ENCODE results near the gene PLA2G4D. TPM values are rescaled to one million over a fixed set of nuclear protein-coding genes. Genes with fewer than 3 reads are reported as not detected.

PLA2G4D gene
- total RNA-seq, 5 donors from 2014 or later (not counting 1 experiment from before 2014, with no cell fraction given) = not detected

- ChIA-PET CTCF (no interaction called here), POLR2A (no interaction called here)
- no peaks in the 10 kb centered on the region for H3K27me3 Mint-ChIP-seq
- WGBS (ENCODE audit: insufficient coverage) = 96% methylated on average over 4 of the region's 9 CpGs
- H3K27me3 ChIP-seq (replicated peaks in 1 of 2; ENCODE audit: control insufficient read depth in 2 of 2, extremely low read depth in 1 of 2, insufficient read depth in 2 of 2, low read length in 1 of 2) = peaks cover 0 to 6% of the 10 kb centered on the region in 2 experiments
- H3K27ac ChIP-seq (ENCODE audit: low read length) = no peak overlapping the region
- DNase-seq (no peak), ATAC-seq (replicated peaks in 1 of 4) (no peak)
- peaks cover 6 to 8% (median 6%) of the 10 kb centered on the region in 3 donors for H3K4me1 Mint-ChIP-seq
- no peaks in the 10 kb centered on the region for H3K9me3 Mint-ChIP-seq
- no peak overlapping the region for H3K4me3 ChIP-seq (ENCODE audit: control insufficient read depth in 1 of 2, extremely low read depth in 1 of 2, low read length in 1 of 2)
- no peaks in the 10 kb centered on the region for H3K9me3 ChIP-seq
- no peak overlapping the region for H3K4me3 Mint-ChIP-seq
- H3K4me1 ChIP-seq (ENCODE audit: control insufficient read depth in 1 of 2, extremely low read depth in 1 of 2, insufficient read depth in 2 of 2, low read length in 2 of 2) = peaks cover 0 to 5% of the 10 kb centered on the region in 2 experiments
- H3K27ac Mint-ChIP-seq = no peak overlapping the region
- no peaks in the 10 kb centered on the region for H3K36me3 ChIP-seq (ENCODE audit: control insufficient read depth in 2 of 2, extremely low read depth in 1 of 2, insufficient read depth in 1 of 2, low read length in 1 of 2)
- no peaks in the 10 kb centered on the region for H3K36me3 Mint-ChIP-seq
Measured at GRCh38 chr15:42032376-42033213, 61.8 kb downstream of the PLA2G4D start.

DNA sequence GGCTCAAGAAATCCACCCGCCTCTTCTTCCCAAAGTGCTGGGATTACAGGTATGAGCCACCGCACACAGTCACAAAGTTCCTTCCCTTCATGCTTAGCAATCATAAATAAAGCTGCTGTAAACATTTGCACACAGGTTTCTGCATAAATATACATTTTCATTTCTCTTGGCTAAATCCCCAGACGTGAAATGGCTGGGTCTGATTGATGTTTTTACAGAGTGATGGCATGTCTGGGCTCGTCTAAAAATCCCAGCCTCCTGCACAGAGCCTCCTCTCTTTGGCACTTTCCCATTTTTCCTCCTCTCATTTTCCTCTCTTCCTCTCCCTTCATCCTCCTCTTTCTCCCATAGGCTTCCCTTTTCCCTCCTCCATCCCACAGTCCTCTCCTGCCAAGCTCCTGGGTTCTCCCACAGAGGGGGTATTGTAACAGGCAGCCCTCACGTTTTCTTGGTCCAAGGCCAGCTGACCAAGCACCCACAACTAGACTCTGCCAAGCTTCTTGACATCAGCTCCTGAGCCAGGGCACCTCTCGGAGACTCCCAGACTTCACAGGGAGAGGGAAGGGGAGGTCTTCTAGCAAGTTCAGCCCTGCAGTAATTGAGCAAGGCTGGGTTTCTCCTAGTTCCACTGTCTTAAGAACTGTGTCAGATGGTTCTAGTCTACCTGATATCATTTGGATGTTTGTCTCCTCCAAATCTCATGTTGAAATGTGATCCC lies 63.0 kb downstream of the PLA2G4D start:
- DNase-seq = no peak
- peaks cover 0 to 6% of the 10 kb centered on the region in 2 experiments for H3K27me3 ChIP-seq (replicated peaks in 1 of 2; ENCODE audit: control insufficient read depth in 2 of 2, extremely low read depth in 1 of 2, insufficient read depth in 2 of 2, low read length in 1 of 2)
- no peaks in the 10 kb centered on the region for H3K9me3 Mint-ChIP-seq
- peaks cover 6 to 8% (median 6%) of the 10 kb centered on the region in 3 donors for H3K4me1 Mint-ChIP-seq
- no peaks in the 10 kb centered on the region for H3K36me3 Mint-ChIP-seq
- no peaks in the 10 kb centered on the region for H3K9me3 ChIP-seq
- no peak overlapping the region for H3K4me3 ChIP-seq (ENCODE audit: control insufficient read depth in 1 of 2, extremely low read depth in 1 of 2, low read length in 1 of 2)
- H3K27ac ChIP-seq (ENCODE audit: low read length) = no peak overlapping the region
- no peaks in the 10 kb centered on the region for H3K36me3 ChIP-seq (ENCODE audit: control insufficient read depth in 2 of 2, extremely low read depth in 1 of 2, insufficient read depth in 1 of 2, low read length in 1 of 2)
- ChIA-PET CTCF (interaction anchor here in 1 of 2 donors (0.5 kb wide), 1 partner anchor 758 kb away, joined by 4 read pairs; no protein-coding TSS in a partner anchor), POLR2A (no interaction called here)
- peaks cover 0 to 5% of the 10 kb centered on the region in 2 experiments for H3K4me1 ChIP-seq (ENCODE audit: control insufficient read depth in 1 of 2, extremely low read depth in 1 of 2, insufficient read depth in 2 of 2, low read length in 2 of 2)
- H3K4me3 Mint-ChIP-seq = no peak overlapping the region
- no peak overlapping the region for H3K27ac Mint-ChIP-seq
- H3K27me3 Mint-ChIP-seq = peaks cover 0 to 2% of the 10 kb centered on the region in 2 donors
- WGBS (ENCODE audit: insufficient coverage) = 100% methylated on average over 1 of the region's 6 CpGs
- no peak for ATAC-seq (replicated peaks in 1 of 4)

DNA sequence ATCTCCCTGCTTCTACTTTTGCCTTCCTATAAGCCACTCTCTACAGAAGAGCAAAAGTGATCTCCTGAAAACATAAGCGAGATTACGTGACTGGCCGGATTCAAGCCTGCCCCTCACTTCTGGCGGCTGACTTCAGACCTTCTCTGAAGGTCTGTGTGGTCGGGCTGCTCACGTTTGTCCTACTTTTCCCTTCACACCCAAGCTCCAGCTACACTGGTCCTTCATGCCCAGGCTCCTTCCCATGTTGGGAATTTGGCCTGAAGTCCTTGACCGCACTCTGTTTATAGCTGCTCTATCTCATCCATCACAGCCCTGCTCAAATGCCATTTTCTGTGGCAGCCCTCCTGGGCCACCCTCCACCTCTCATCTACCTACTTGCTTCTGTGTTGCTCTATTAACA lies 66.8 kb downstream of the PLA2G4D start:
- no peak for DNase-seq
- Histone ChIP-seq H3K4me1 (ENCODE audit: control insufficient read depth in 1 of 2, extremely low read depth in 1 of 2, insufficient read depth in 2 of 2, low read length in 2 of 2) (no peaks in the 10 kb centered on the region), H3K4me3 (ENCODE audit: control insufficient read depth in 1 of 2, extremely low read depth in 1 of 2, low read length in 1 of 2) (no peak overlapping the region), H3K27me3 (replicated peaks in 1 of 2; ENCODE audit: control insufficient read depth in 2 of 2, extremely low read depth in 1 of 2, insufficient read depth in 2 of 2, low read length in 1 of 2) (peaks cover 0 to 6% of the 10 kb centered on the region in 2 experiments), H3K9me3 (no peaks in the 10 kb centered on the region), H3K27ac (ENCODE audit: low read length) (no peak overlapping the region), H3K36me3 (ENCODE audit: control insufficient read depth in 2 of 2, extremely low read depth in 1 of 2, insufficient read depth in 1 of 2, low read length in 1 of 2) (no peaks in the 10 kb centered on the region)
- WGBS (ENCODE audit: insufficient coverage) = 82% methylated on average over 6 of the region's 7 CpGs
- H3K4me3 Mint-ChIP-seq = no peak overlapping the region
- CTCF ChIA-PET = no interaction called here
- H3K27me3 Mint-ChIP-seq = peaks cover 0 to 3% of the 10 kb centered on the region in 2 donors
- no peaks in the 10 kb centered on the region for H3K9me3 Mint-ChIP-seq
- POLR2A ChIA-PET = no interaction called here
- no peaks in the 10 kb centered on the region for H3K36me3 Mint-ChIP-seq
- no peak overlapping the region for H3K27ac Mint-ChIP-seq
- H3K4me1 Mint-ChIP-seq = no peaks in the 10 kb centered on the region
- no peak for ATAC-seq (replicated peaks in 1 of 4)

DNA sequence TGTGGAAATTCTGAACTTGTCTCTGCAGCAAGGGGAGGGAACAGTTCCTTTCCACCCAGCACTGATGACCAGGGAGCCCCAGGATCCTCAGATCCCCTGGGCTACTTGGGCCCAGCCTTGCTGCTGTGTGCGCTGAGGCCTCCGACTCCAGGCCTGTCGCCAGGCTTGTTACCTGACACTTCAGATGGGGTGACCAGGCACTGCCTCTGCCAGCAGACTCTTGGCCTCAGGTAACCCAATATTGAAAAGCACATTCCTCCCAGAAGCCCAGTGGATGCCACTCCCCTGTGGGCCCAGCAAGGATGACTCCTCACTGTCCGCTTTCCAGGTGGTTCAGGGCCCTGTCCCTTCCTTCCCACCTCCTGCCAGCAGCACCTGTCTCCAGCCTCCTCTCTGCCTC lies 70.1 kb downstream of the PLA2G4D start:
- no peaks in the 10 kb centered on the region for H3K9me3 Mint-ChIP-seq
- no peaks in the 10 kb centered on the region for H3K36me3 ChIP-seq (ENCODE audit: control insufficient read depth in 2 of 2, extremely low read depth in 1 of 2, insufficient read depth in 1 of 2, low read length in 1 of 2)
- H3K4me3 Mint-ChIP-seq = no peak overlapping the region
- WGBS (ENCODE audit: insufficient coverage) = 100% methylated on average over 1 of the region's 4 CpGs
- peaks cover 0 to 3% of the 10 kb centered on the region in 2 donors for H3K27me3 Mint-ChIP-seq
- no peaks in the 10 kb centered on the region for H3K4me1 Mint-ChIP-seq
- H3K9me3 ChIP-seq = no peaks in the 10 kb centered on the region
- peaks cover 0 to 5% of the 10 kb centered on the region in 2 experiments for H3K27me3 ChIP-seq (replicated peaks in 1 of 2; ENCODE audit: control insufficient read depth in 2 of 2, extremely low read depth in 1 of 2, insufficient read depth in 2 of 2, low read length in 1 of 2)
- H3K36me3 Mint-ChIP-seq = no peaks in the 10 kb centered on the region
- no peak overlapping the region for H3K27ac ChIP-seq (ENCODE audit: low read length)
- ChIA-PET CTCF (no interaction called here), POLR2A (no interaction called here)
- DNase-seq = no peak
- ATAC-seq (replicated peaks in 1 of 4) = no peak
- H3K27ac Mint-ChIP-seq = no peak overlapping the region
- H3K4me1 ChIP-seq (ENCODE audit: control insufficient read depth in 1 of 2, extremely low read depth in 1 of 2, insufficient read depth in 2 of 2, low read length in 2 of 2) = no peaks in the 10 kb centered on the region
- no peak overlapping the region for H3K4me3 ChIP-seq (ENCODE audit: control insufficient read depth in 1 of 2, extremely low read depth in 1 of 2, low read length in 1 of 2)

GRCh38 chr15:42021593-42021992 lies 72.8 kb downstream of the PLA2G4D start:
- ChIA-PET CTCF (no interaction called here), POLR2A (no interaction called here)
- Histone ChIP-seq H3K27me3 (replicated peaks in 1 of 2; ENCODE audit: control insufficient read depth in 2 of 2, extremely low read depth in 1 of 2, insufficient read depth in 2 of 2, low read length in 1 of 2) (peaks cover 0 to 11% of the 10 kb centered on the region in 2 experiments), H3K4me1 (ENCODE audit: control insufficient read depth in 1 of 2, extremely low read depth in 1 of 2, insufficient read depth in 2 of 2, low read length in 2 of 2) (no peaks in the 10 kb centered on the region), H3K27ac (ENCODE audit: low read length) (no peak overlapping the region), H3K9me3 (no peaks in the 10 kb centered on the region), H3K4me3 (ENCODE audit: control insufficient read depth in 1 of 2, extremely low read depth in 1 of 2, low read length in 1 of 2) (no peak overlapping the region), H3K36me3 (ENCODE audit: control insufficient read depth in 2 of 2, extremely low read depth in 1 of 2, insufficient read depth in 1 of 2, low read length in 1 of 2) (no peaks in the 10 kb centered on the region)
- no peaks in the 10 kb centered on the region for H3K36me3 Mint-ChIP-seq
- DNase-seq (no peak), ATAC-seq (replicated peaks in 1 of 4) (no peak)
- H3K27me3 Mint-ChIP-seq = peaks cover 0 to 5% of the 10 kb centered on the region in 2 donors
- H3K4me1 Mint-ChIP-seq = no peaks in the 10 kb centered on the region
- H3K4me3 Mint-ChIP-seq = no peak overlapping the region
- no peaks in the 10 kb centered on the region for H3K9me3 Mint-ChIP-seq
- no peak overlapping the region for H3K27ac Mint-ChIP-seq
- WGBS (ENCODE audit: insufficient coverage) = 78% methylated on average over 5 of the region's 5 CpGs

DNA sequence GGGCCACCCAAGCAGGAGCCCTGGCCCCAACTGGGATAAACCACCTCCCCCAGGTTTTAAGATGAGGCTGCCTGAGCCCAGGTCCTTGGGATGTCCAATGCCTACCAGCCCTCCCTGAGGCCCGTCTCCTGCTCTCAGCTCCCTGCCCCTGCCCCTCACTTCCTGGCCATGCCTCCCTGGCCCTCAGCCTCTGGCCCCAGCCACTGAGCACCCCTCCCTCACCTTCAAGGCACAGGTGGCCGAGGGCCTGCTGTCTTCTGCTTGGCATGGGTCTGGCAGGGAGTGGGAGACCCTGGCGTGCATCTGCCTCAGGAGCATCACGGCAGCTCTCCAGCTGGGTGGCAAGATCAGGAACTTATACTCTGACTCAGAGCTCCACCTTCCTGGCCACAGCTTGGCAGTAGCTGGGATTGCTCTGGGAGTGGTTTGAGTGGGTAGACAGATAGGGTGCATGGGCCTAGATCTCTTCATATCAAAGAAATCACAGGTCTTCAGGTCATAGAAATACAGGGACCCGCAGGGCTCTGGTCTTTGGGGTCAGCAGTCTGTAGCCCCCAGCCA lies 73.6 kb downstream of the PLA2G4D start, which contains the start of gene PLA2G4E:
PLA2G4E (minus strand) TSS at position 330 of the 561 bp plus-strand sequence; CDS start at position 318, 12 bp downstream.
- Histone ChIP-seq H3K36me3 (ENCODE audit: control insufficient read depth in 2 of 2, extremely low read depth in 1 of 2, insufficient read depth in 1 of 2, low read length in 1 of 2) (no peaks in the 10 kb centered on the region), H3K27ac (ENCODE audit: low read length) (no peak within 1 kb of the TSS), H3K9me3 (no peaks in the 10 kb centered on the region), H3K27me3 (replicated peaks in 1 of 2; ENCODE audit: control insufficient read depth in 2 of 2, extremely low read depth in 1 of 2, insufficient read depth in 2 of 2, low read length in 1 of 2) (peaks cover 0 to 14% of the 10 kb centered on the region in 2 experiments), H3K4me3 (ENCODE audit: control insufficient read depth in 1 of 2, extremely low read depth in 1 of 2, low read length in 1 of 2) (no peak within 1 kb of the TSS), H3K4me1 (ENCODE audit: control insufficient read depth in 1 of 2, extremely low read depth in 1 of 2, insufficient read depth in 2 of 2, low read length in 2 of 2) (no peaks in the 10 kb centered on the region)
- no peak within 1 kb of the TSS for H3K4me3 Mint-ChIP-seq
- H3K36me3 Mint-ChIP-seq = no peaks in the 10 kb centered on the region
- H3K9me3 Mint-ChIP-seq = no peaks in the 10 kb centered on the region
- ChIA-PET POLR2A (no interaction called here), CTCF (no interaction called here)
- no peaks in the 10 kb centered on the region for H3K4me1 Mint-ChIP-seq
- ATAC-seq (replicated peaks in 1 of 4) = no peak
- H3K27me3 Mint-ChIP-seq = peaks cover 0 to 2% of the 10 kb centered on the region in 2 donors
- no peak for DNase-seq
- WGBS (ENCODE audit: insufficient coverage) = 83% methylated on average over 2 of the region's 5 CpGs
- H3K27ac Mint-ChIP-seq = no peak within 1 kb of the TSS

Measured in T-cell (primary cell).